HG02885 (cell line): ENCODE results near the gene NXF1.

Experiments used
- ATAC-seq: cut with Tn5 transposase; IDR thresholded peaks from one replicate; pipeline ENCODE4 v1.9.1; 2021; ENCODE audit warnings: mild to moderate bottlenecking; ENCODE audit not compliant: unreplicated experiment, poor library complexity

NXF1 gene

DNA sequence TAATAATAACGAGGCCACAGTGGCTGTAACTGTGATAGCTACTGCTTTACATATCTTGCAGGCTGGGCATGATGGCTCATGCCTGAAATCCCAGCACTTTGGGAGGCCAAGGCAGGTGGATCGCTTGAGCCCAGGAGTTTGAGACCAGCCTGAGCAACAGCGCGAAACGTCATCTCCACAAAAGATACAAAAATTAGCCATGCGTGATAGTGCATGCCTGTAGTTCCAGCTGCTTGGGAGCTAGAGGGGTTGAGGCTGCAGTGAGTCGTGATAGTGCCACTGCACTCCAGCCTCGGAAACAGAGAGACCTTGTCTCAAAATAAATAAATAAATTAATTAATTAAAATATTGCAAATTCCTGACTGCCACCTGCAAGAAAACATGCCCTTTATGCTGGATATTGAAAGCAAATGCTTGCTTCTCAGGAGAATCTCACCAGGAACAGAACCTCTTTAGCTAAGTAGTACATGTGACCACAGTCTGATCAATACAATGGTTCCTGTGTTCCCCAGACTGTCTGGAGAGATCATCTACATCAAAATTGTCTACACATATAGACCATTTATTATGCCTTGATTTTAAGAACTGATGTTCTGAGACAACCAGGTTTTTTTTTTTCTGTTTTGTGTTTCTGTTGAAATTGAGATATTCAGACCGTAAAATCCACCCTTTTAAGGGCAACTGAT, 57.6 kb downstream of the NXF1 start:
- ATAC-seq: no peak
